Neural cell (in vitro differentiated cells): ENCODE measurements around the gene PRDX6. TPM values are rescaled to one million over a fixed set of nuclear protein-coding genes. Genes with fewer than 3 reads are reported as not detected.
A peak's percentile ranks its signal among the peaks of the same experiment; 100 is the strongest.

ENCODE experiments used
- H2AFZ ChIP-seq: fragments of 200-600, 300-800 bp; sonication (generic), shearing (Covaris generic); 2 replicates; pipeline ENCODE4 v1.6.0; 2014; ENCODE audit warnings: low read depth, mild to moderate bottlenecking, antibody characterized with exemption, low read length, moderate library complexity
- H3F3A ChIP-seq: fragments of 200-600 bp; shearing (Covaris generic); 2 replicates; pipeline ENCODE4 v1.6.1; 2016; ENCODE audit warnings: mild to moderate bottlenecking, moderate library complexity, mixed read lengths, antibody characterized with exemption, low read length; ENCODE audit not compliant: insufficient read depth, poor library complexity, severe bottlenecking
- H3K27ac ChIP-seq: fragments of 200-600, 300-800 bp; sonication (generic), shearing (Covaris generic); 2 replicates; pipeline ENCODE4 v1.5.1; 2014; ENCODE audit warnings: mild to moderate bottlenecking, low read length, moderate library complexity
- H3K27me3 ChIP-seq: fragments of 300-800, 200-600 bp; sonication (generic), shearing (Covaris generic); 2 replicates; pipeline ENCODE4 v1.6.0; 2014; ENCODE audit warnings: mild to moderate bottlenecking, low read depth, low read length, moderate library complexity; ENCODE audit not compliant: insufficient read depth
- H3K36me3 ChIP-seq: fragments of 300-800, 200-600 bp; sonication (generic), shearing (Covaris generic); 2 replicates; pipeline ENCODE4 v1.5.1; 2014; ENCODE audit warnings: mild to moderate bottlenecking, antibody characterized with exemption, low read length, moderate library complexity; ENCODE audit not compliant: insufficient read depth
- H3K4me2 ChIP-seq: fragments of 300-800, 200-600 bp; sonication (generic), shearing (Covaris generic); 2 replicates; pipeline ENCODE4 v1.6.0; 2014; ENCODE audit warnings: mild to moderate bottlenecking, low read length
- H3K4me3 ChIP-seq: fragments of 300-800, 200-600 bp; sonication (generic), shearing (Covaris generic); 2 replicates; pipeline ENCODE4 v1.5.1; 2014; ENCODE audit warnings: mild to moderate bottlenecking, low read length, moderate library complexity
- H3K79me2 ChIP-seq: fragments of 200-600 bp; shearing (Covaris generic); replicated peaks from 2 replicates; pipeline ENCODE4 v1.6.0; 2014; ENCODE audit warnings: mild to moderate bottlenecking, low read length, moderate library complexity; ENCODE audit not compliant: insufficient read depth
- H3K9ac ChIP-seq: fragments of 300-800, 200-600 bp; sonication (generic), shearing (Covaris generic); 2 replicates; pipeline ENCODE4 v1.6.1; 2016; ENCODE audit warnings: mild to moderate bottlenecking, low read length, mixed read lengths
- H3K9me2 ChIP-seq: fragments of 200-600 bp; shearing (Covaris generic); 2 replicates; pipeline ENCODE4 v1.6.1; 2016; ENCODE audit warnings: mild to moderate bottlenecking, low read length, mixed read lengths; ENCODE audit not compliant: insufficient read depth
- H3K9me3 ChIP-seq: fragments of 200-600, 300-800 bp; sonication (generic), shearing (Covaris generic); 2 replicates; pipeline ENCODE4 v1.6.1; 2016; ENCODE audit warnings: mild to moderate bottlenecking, mixed run types, low read length, moderate library complexity, mixed read lengths
- H4K20me1 ChIP-seq: fragments of 200-600 bp; shearing (Covaris generic); 2 replicates; pipeline ENCODE4 v1.6.1; 2016; ENCODE audit warnings: mild to moderate bottlenecking, mixed run types; ENCODE audit not compliant: insufficient read depth
- EP300 ChIP-seq: fragments of 450-650 bp; conservative IDR thresholded peaks from 2 replicates; pipeline ENCODE4 v1.6.1; 2014; ENCODE audit warnings: antibody characterized with exemption, mild to moderate bottlenecking, moderate library complexity; ENCODE audit not compliant: poor library complexity, severe bottlenecking
- EZH2 ChIP-seq: fragments of 200-600, 300-800 bp; shearing (Covaris generic), sonication (generic); IDR thresholded peaks from 2 replicates; pipeline ENCODE4 v1.6.1; 2014; ENCODE audit warnings: antibody characterized with exemption, low read length, borderline replicate concordance, mild to moderate bottlenecking; ENCODE audit not compliant: insufficient read depth, poor library complexity, severe bottlenecking
- MXI1 ChIP-seq: fragments of 450-650 bp; conservative IDR thresholded peaks from 2 replicates; pipeline ENCODE4 v1.6.1; 2014; ENCODE audit warnings: antibody characterized with exemption, mild to moderate bottlenecking; ENCODE audit not compliant: poor library complexity, severe bottlenecking
- POLR2AphosphoS5 ChIP-seq: IDR thresholded peaks from 2 replicates; pipeline ENCODE4 v1.6.1; 2012
- RAD21 ChIP-seq: fragments of 450-650 bp; conservative IDR thresholded peaks from 2 replicates; pipeline ENCODE4 v1.6.1; 2014; ENCODE audit warnings: antibody characterized with exemption, mild to moderate bottlenecking, moderate library complexity
- REST ChIP-seq: IDR thresholded peaks from 2 replicates; pipeline ENCODE4 v1.6.1; 2012; ENCODE audit warnings: borderline replicate concordance
- SMC3 ChIP-seq: fragments of 450-650 bp; conservative IDR thresholded peaks from 2 replicates; pipeline ENCODE4 v1.6.1; 2014; ENCODE audit warnings: antibody characterized with exemption, mild to moderate bottlenecking, moderate library complexity; ENCODE audit not compliant: poor library complexity
- TAF1 ChIP-seq: IDR thresholded peaks from 2 replicates; pipeline ENCODE4 v1.6.1; 2012; ENCODE audit warnings: low read depth
- polyA minus RNA-seq: library from RNA; depleted of rRNA, polyadenylated mRNA; stranded (reverse); fragments of >200 nt; gene quantifications from 2 replicates; pipeline ENCODE4 v1.2.3, GENCODE V29; 2014
- polyA plus RNA-seq: library from polyadenylated mRNA; depleted of rRNA; stranded (reverse); fragments of >200 nt; gene quantifications from 2 replicates; pipeline ENCODE4 v1.2.3, GENCODE V29; 2014
- TF ChIP-seq, protein P1 (sequence below): fragments of 450-650 bp; IDR thresholded peaks from 2 replicates; pipeline ENCODE4 v1.5.1; 2014; ENCODE audit warnings: antibody characterized with exemption, mild to moderate bottlenecking, moderate library complexity; ENCODE audit not compliant: poor library complexity, severe bottlenecking

The PRDX6 gene
- polyA plus RNA-seq, result 111 and 118 TPM in 2 replicates
- 71.3 and 77.9 TPM in 2 replicates for polyA minus RNA-seq

- Histone ChIP-seq H3K27me3 (no peaks in the 10 kb centered on the region), H3K9me2 (no peaks in the 10 kb centered on the region), H3K4me3 (peak within 1 kb of the TSS; percentile 97), H3F3A (no peaks in the 10 kb centered on the region), H3K36me3 (peaks cover 9% of the 10 kb centered on the region), H4K20me1 (no peaks in the 10 kb centered on the region), H3K9ac (peak within 1 kb of the TSS; percentile 89), H3K79me2 (peaks cover 18% of the 10 kb centered on the region), H3K4me2 (peak within 1 kb of the TSS; percentile 82), H2AFZ (peak within 1 kb of the TSS; percentile 93), H3K9me3 (no peaks in the 10 kb centered on the region), H3K27ac (peak within 1 kb of the TSS; percentile 72)
- TF ChIP-seq MXI1 (peak; percentile 50), TAF1 (peak; percentile 72), REST (no peak), POLR2AphosphoS5 (peak; percentile 77), RAD21 (no peak)
Measured at GRCh38 chr1:173477286-173478093, at the start of gene PRDX6. Gene PRDX6 (plus strand): TSS chr1:173477335. CDS start chr1:173477398, 63 bp downstream.

DNA sequence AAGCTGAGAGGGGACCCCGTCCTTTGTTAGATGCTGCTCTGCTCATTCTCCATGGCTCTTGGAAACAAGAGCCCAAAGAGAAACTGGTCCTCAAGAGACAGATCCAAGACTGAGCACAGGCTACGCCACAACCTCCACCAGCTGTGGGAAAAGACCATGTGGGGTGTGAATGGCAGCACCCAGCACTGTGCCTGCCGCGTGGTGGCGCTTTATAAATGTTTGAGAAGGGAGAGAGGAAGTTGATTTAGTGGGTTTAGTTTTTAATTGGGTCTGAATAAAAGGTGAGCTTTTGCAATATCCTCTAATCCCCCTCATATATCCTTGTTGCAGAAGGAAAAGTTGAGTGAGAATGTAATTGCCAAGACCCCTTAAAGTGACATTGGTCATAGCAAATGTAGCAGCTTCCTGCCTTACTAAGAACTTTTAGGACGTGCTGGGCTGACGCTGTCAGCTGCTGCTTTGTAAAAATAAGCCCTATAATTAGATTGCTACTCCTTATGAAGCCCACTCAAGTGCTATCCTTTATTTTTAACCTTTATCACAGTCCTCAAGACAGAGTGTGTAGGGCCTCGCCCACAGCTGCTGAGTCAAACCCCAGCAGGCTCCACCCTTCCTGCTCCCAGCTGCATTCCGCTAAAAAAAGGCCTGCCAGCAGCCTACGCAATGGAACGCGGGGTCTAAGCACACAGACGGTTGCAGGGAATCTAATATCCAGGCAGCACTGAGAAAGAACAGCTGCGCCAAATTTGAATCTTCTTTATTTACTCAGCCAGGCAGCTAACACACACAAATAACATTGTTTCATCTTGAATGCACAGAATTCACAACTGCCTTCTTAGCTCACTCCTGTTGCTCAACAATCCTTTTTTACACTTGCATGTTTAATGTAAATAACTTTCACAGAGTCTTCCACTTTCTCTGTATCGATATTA is 47.4 kb upstream of the PRDX6 start:
- no peak overlapping the region for H3K4me2 ChIP-seq
- H3K36me3 ChIP-seq, result no peaks in the 10 kb centered on the region
- no peak overlapping the region for H2AFZ ChIP-seq
- H3K9me2 ChIP-seq, result no peaks in the 10 kb centered on the region
- H3K4me3 ChIP-seq, result no peak overlapping the region
- H3K79me2 ChIP-seq, result no peaks in the 10 kb centered on the region
- no peaks in the 10 kb centered on the region for H3K27me3 ChIP-seq
- no peaks in the 10 kb centered on the region for H3K9me3 ChIP-seq
- TF ChIP-seq RAD21 (no peak), MXI1 (no peak), SMC3 (peak; percentile 56), POLR2AphosphoS5 (no peak), REST (no peak), EZH2 (no peak), EP300 (no peak), TAF1 (no peak)
- TF ChIP-seq, protein P1, sequence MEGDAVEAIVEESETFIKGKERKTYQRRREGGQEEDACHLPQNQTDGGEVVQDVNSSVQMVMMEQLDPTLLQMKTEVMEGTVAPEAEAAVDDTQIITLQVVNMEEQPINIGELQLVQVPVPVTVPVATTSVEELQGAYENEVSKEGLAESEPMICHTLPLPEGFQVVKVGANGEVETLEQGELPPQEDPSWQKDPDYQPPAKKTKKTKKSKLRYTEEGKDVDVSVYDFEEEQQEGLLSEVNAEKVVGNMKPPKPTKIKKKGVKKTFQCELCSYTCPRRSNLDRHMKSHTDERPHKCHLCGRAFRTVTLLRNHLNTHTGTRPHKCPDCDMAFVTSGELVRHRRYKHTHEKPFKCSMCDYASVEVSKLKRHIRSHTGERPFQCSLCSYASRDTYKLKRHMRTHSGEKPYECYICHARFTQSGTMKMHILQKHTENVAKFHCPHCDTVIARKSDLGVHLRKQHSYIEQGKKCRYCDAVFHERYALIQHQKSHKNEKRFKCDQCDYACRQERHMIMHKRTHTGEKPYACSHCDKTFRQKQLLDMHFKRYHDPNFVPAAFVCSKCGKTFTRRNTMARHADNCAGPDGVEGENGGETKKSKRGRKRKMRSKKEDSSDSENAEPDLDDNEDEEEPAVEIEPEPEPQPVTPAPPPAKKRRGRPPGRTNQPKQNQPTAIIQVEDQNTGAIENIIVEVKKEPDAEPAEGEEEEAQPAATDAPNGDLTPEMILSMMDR, result peak; percentile 52
- H3K9ac ChIP-seq, result no peak overlapping the region
- no peaks in the 10 kb centered on the region for H3F3A ChIP-seq
- no peak overlapping the region for H3K27ac ChIP-seq
- no peaks in the 10 kb centered on the region for H4K20me1 ChIP-seq
